ENCODE results near the gene LCE1B.

Gene LCE1B

DNA sequence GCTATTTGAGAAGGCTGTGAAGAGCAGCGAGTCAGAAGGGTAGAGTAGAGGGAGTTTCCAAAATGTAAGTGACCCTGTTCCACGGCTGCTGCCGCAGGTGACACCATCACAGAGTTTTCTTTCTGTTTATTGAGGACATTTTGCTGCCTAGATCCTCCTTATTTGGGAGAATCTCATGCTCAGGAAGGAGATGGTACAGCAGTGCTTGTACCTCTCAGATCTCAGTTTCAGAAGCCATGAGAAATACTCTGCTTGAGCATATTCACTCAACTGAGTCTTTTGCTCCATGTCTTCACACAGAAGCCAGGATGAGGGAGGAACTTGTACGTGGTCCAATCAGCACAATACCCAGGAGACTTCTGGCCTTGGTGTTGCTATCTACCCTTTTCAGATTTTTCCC lies 49.6 kb downstream of the LCE1B start:
- no peak for DNase-seq
